Inflammatory macrophage treated with lipopolysaccharide for 1 hour (primary cell): ENCODE results near the gene CDH4.

Source experiments
- DNase-seq, 2 donors: peaks; one replicate each; pipeline ENCODE4 v3.0.0-alpha.2; 2020 to 2022

The CDH4 gene

GRCh38 chr20:61699495-61700374 lies 447.7 kb downstream of the CDH4 start:
- no peak for DNase-seq

- DNase-seq = no peak
Observed at GRCh38 chr20:61700595-61701140, 448.6 kb downstream of the CDH4 start.

GRCh38 chr20:61701401-61701800 lies 449.3 kb downstream of the CDH4 start:
- DNase-seq = no peak

GRCh38 chr20:61701802-61702201 lies 449.7 kb downstream of the CDH4 start:
- no peak for DNase-seq

- DNase-seq = no peak
Observed at GRCh38 chr20:61702246-61702645, 450.2 kb downstream of the CDH4 start.

- DNase-seq = no peak
Observed at GRCh38 chr20:61704661-61705060, 452.6 kb downstream of the CDH4 start.

GRCh38 chr20:61705386-61706258 lies 453.6 kb downstream of the CDH4 start:
- DNase-seq = no peak

- no peak for DNase-seq
Observed at GRCh38 chr20:61706259-61706961, 454.3 kb downstream of the CDH4 start.

GRCh38 chr20:61708891-61709290 lies 456.8 kb downstream of the CDH4 start:
- no peak for DNase-seq

GRCh38 chr20:61710108-61710507 lies 458.0 kb downstream of the CDH4 start:
- no peak for DNase-seq

- DNase-seq = no peak
Observed at GRCh38 chr20:61712688-61713087, 460.6 kb downstream of the CDH4 start.

GRCh38 chr20:61718361-61719005 lies 466.4 kb downstream of the CDH4 start:
- no peak for DNase-seq

GRCh38 chr20:61719691-61720347 lies 467.8 kb downstream of the CDH4 start:
- no peak for DNase-seq

GRCh38 chr20:61720348-61720696 lies 468.3 kb downstream of the CDH4 start:
- no peak for DNase-seq

GRCh38 chr20:61722146-61722678 lies 470.2 kb downstream of the CDH4 start:
- DNase-seq = no peak

- DNase-seq = no peak
Observed at GRCh38 chr20:61723529-61724257, 471.6 kb downstream of the CDH4 start.

GRCh38 chr20:61724376-61724775 lies 472.3 kb downstream of the CDH4 start:
- no peak for DNase-seq

- DNase-seq = no peak
Observed at GRCh38 chr20:61725145-61725544, 473.1 kb downstream of the CDH4 start.

- no peak for DNase-seq
Observed at GRCh38 chr20:61725966-61726365, 473.9 kb downstream of the CDH4 start.

- no peak for DNase-seq
Observed at GRCh38 chr20:61726979-61727378, 474.9 kb downstream of the CDH4 start.

- DNase-seq = no peak
Observed at GRCh38 chr20:61727761-61728160, 475.7 kb downstream of the CDH4 start.
